Muscle of leg (tissue), 11 donors: ENCODE data around the gene DENND4B. TPM values are rescaled to one million over a fixed set of nuclear protein-coding genes. Genes with fewer than 3 reads are reported as not detected.

Experiments used
- DNase-seq: peaks from one replicate; pipeline ENCODE4 v3.0.0; 2013
- H3K27ac ChIP-seq: one replicate; pipeline ENCODE4 v1.5.1; 2013; ENCODE audit warnings: mild to moderate bottlenecking, low read length, control low read depth
- H3K27me3 ChIP-seq: one replicate; pipeline ENCODE4 v1.6.1; 2013; ENCODE audit warnings: low read length; ENCODE audit not compliant: control insufficient read depth, insufficient read depth
- H3K36me3 ChIP-seq: one replicate; pipeline ENCODE4 v1.6.1; 2013; ENCODE audit warnings: low read length; ENCODE audit not compliant: control insufficient read depth, insufficient read depth
- H3K4me1 ChIP-seq: one replicate; pipeline ENCODE4 v1.6.1; 2013; ENCODE audit warnings: low read length; ENCODE audit not compliant: control insufficient read depth, insufficient read depth
- H3K4me3 ChIP-seq: one replicate; pipeline ENCODE4 v1.5.1; 2013; ENCODE audit warnings: low read length, control low read depth
- H3K9me3 ChIP-seq: replicated peaks from 2 replicates; pipeline ENCODE4 v1.6.1; 2013; ENCODE audit warnings: low read depth, low read length; ENCODE audit not compliant: control insufficient read depth
- WGBS: methylation state at CpG from one replicate; pipeline ENCODE4 v1.1.5; 2013; ENCODE audit warnings: missing lambda C conversion rate; ENCODE audit not compliant: insufficient coverage; 5-methylcytosine and 5-hydroxymethylcytosine counted together
- polyA plus RNA-seq, 8 donors: library from polyadenylated mRNA; unstranded; fragments of 120-200 nt; gene quantifications; one replicate each; pipeline versions ENCODE4 v1.2.1 to v1.2.3, GENCODE V29; 2013; ENCODE audit warnings: inconsistent platforms in 1 of 8, low replicate concordance in 1 of 8; ENCODE audit not compliant: insufficient read length in 8 of 8, insufficient read depth in 1 of 8
- total RNA-seq: library from RNA; stranded (reverse); fragments of 120-200 nt; gene quantifications from one replicate; pipeline ENCODE4 v1.2.4, GENCODE V29; 2013

DENND4B gene
- total and polyA plus RNA-seq, 9 donors: 11.8 to 35.7 (median 28.1) TPM

DNA sequence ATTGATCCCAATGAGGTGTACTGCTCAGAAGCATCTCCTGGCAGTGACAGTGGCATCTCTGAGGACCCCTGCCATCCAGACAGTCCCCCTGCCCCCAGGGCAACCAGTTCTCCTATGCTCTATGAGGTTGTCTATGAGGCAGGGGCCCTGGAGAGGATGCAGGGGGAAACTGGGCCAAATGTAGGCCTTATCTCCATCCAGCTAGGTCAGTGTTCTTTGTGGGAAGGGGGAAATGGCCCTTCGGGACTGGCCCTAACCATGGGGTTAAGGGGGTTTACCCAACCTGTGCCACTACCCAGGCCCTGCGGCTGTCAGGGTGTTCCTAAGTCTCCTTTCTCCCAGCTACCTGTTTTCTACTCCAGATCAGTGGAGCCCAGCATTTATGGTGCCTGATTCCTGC, 22.5 kb upstream of the DENND4B start:
- Histone ChIP-seq H3K27me3 (no peaks in the 10 kb centered on the region), H3K36me3 (peaks cover 17% of the 10 kb centered on the region), H3K27ac (peak overlapping the region; percentile 99), H3K9me3 (no peaks in the 10 kb centered on the region), H3K4me1 (peaks cover 28% of the 10 kb centered on the region), H3K4me3 (no peak overlapping the region)
- no peak for DNase-seq
- 100% methylated on average over 2 of the region's 2 CpGs for WGBS

DNA sequence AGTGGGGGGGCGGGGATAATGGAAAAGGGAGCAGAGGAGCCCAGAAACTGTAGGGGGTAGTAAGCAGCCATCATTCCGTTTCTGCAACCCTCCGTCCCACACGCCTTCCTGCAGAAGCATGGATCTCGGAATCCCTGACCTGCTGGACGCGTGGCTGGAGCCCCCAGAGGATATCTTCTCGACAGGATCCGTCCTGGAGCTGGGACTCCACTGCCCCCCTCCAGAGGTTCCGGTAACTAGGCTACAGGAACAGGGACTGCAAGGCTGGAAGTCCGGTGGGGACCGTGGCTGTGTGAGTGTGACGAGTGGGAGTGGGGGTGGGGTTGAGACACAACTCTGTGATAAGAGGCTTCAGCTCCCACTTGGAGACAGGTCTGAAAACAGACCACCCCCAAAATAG, 21.9 kb upstream of the DENND4B start:
- Histone ChIP-seq H3K4me1 (peaks cover 30% of the 10 kb centered on the region), H3K36me3 (peaks cover 11% of the 10 kb centered on the region), H3K27ac (peak overlapping the region; percentile 99), H3K27me3 (no peaks in the 10 kb centered on the region), H3K4me3 (peak overlapping the region; percentile 73), H3K9me3 (no peaks in the 10 kb centered on the region)
- DNase-seq: no peak
- WGBS: 17% methylated on average over 9 of the region's 13 CpGs

DNA sequence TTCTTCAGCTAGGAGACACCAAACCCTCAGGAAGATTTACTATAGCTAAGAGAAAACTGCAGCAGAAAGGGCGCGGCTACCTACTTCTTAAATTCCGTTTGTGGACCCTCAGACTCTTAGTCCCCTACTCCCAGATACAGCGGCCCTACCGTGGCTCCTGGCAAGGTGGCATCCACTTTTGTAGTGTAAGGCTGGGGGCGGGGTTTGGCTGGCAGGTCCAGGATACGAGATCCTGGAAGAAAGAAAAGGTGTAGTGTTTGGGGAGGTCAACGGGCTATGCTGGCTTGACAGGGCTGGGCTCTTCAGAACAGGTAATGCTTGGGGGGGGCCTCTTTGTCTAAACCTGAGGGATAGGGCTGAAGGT, 21.5 kb upstream of the DENND4B start:
- Histone ChIP-seq H3K27ac (peak overlapping the region; percentile 99), H3K36me3 (peaks cover 7% of the 10 kb centered on the region), H3K4me1 (peaks cover 30% of the 10 kb centered on the region), H3K9me3 (no peaks in the 10 kb centered on the region), H3K27me3 (no peaks in the 10 kb centered on the region), H3K4me3 (peak overlapping the region; percentile 73)
- 0% methylated on average over 5 of the region's 8 CpGs for WGBS
- no peak for DNase-seq

DNA sequence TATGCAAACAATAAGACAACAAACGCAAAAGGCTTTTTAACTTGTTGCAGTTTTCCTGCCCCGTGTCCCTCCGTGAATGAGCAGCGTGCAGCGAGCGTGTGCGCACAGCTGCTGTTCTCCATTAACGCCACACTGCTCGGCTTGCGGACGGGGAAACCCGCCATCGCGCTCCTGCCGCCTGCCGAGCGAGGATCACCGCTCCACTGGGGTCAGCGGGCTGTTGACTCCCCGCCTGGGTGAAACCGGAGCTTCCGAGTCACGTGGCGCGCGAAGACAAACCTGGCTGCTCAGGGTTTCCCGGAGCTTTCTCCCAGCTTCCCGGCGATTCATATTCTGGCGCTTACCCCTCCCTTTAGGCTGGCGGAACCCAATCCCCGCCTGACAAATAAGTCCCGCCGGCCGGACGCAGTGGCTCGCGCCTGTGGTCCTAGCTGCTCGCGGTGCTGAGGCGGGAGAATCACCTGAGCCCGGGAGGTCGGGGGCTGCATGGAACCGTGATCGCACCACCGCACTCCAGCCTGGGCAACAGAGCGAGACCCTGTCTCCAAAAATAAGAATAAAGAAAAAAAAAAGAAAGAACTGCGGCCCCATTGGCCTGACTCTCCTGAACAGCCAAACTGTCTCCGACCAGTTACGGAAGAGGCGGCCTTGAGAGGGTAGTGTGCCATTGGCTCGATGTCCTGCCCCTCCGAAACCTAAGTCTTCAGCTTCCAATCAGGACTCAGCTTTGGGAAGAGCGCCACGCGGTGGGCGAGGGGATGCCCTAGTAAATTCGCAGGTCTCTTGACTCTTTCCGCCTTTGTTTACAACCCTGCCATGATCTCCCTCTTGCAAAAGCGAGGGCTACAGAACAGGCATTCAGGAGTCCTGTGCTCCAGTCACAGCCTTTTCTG, 20.8 kb upstream of the DENND4B start, which contains the start of gene CREB3L4:
Gene CREB3L4, plus strand, starts transcription at position 796 of the 893 bp plus-strand sequence. CDS start 624 bp downstream, outside the sequence.
- Histone ChIP-seq H3K27ac (peak within 1 kb of the TSS; percentile 99), H3K4me1 (peaks cover 36% of the 10 kb centered on the region), H3K4me3 (peak within 1 kb of the TSS; percentile 73), H3K27me3 (no peaks in the 10 kb centered on the region), H3K9me3 (no peaks in the 10 kb centered on the region), H3K36me3 (peaks cover 3% of the 10 kb centered on the region)
- under 1% methylated on average over 59 of the region's 60 CpGs for WGBS
- DNase-seq: peak; percentile 99

DNA sequence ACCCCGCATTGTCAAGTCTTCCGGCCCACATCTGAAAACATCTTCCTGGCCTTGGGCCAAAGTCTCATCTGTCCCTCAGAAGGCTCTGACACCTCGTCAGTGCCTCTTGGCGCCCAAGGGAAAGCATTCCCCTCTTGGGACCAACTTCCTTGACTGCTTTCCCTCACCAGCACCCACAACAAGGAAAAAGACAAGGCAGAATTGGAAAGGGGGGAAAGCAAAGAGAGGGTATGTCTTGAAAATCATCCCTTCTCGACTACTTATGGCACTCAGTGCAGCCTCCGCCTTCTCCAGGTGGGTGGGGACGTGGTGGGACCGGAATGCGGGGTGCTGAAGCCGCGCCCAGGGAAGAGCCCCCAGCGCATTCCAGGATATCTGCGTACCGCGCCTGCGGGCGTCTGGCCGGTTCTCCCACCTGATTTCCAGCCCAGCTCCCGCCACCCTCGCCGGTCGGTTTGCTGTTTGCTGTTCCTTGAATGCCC, 17.4 kb upstream of the DENND4B start:
- H3K4me1 ChIP-seq: peaks cover 52% of the 10 kb centered on the region
- WGBS: 1% methylated on average over 18 of the region's 22 CpGs
- peak overlapping the region; percentile 87 for H3K27ac ChIP-seq
- no peaks in the 10 kb centered on the region for H3K9me3 ChIP-seq
- no peaks in the 10 kb centered on the region for H3K27me3 ChIP-seq
- H3K36me3 ChIP-seq: peaks cover 21% of the 10 kb centered on the region
- peak overlapping the region; percentile 76 for H3K4me3 ChIP-seq
- no peak for DNase-seq

DNA sequence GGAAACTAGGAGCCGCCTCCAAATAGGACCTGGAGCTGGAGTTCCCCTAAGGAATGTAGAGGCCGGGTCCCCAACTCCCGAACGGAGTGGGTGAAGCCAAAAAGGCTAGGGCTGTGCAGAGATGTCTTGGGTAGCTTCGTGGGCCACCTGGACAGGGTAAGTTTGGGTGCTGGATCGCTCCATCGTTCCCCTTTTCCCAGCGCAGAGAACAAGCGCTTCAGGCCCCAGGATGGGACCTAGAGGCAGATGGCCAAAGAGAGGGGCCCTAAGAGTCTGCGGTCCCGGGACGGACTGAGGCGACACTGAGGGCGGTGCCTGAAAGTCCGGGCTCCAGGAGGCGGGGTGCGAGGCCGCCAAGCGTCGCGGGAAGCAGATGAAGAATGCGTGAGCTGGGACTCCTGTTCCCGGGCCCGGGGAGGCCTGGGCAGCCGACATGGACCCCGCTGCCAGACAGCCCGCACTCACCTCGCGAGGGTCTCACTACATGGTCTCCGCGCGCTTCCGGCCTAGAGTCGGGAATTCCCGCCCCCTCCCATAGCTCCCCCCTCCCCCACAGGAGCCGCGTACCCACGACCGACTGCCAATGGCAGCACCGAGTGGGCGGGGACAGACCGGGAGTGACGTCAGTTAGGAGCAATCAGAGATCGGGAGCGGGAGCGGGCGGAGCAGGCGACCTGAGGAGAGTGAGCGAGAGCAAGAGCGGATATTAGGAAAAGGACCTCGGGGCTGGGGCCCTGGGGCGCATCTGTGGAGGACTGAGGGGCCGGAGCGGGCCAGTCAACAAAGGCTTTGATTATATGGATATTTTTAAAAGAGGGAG, 16.7 kb upstream of the DENND4B start, which contains the start of gene SLC39A1:
Gene SLC39A1, minus strand, starts transcription at position 508 of the 820 bp plus-strand sequence. CDS start 822 bp downstream, outside the sequence.
- WGBS: 1% methylated on average over 39 of the region's 54 CpGs
- Histone ChIP-seq H3K4me3 (peak within 1 kb of the TSS; percentile 76), H3K36me3 (peaks cover 21% of the 10 kb centered on the region), H3K4me1 (peaks cover 48% of the 10 kb centered on the region), H3K9me3 (no peaks in the 10 kb centered on the region), H3K27ac (peak within 1 kb of the TSS; percentile 87), H3K27me3 (no peaks in the 10 kb centered on the region)
- DNase-seq: peak; percentile 99

DNA sequence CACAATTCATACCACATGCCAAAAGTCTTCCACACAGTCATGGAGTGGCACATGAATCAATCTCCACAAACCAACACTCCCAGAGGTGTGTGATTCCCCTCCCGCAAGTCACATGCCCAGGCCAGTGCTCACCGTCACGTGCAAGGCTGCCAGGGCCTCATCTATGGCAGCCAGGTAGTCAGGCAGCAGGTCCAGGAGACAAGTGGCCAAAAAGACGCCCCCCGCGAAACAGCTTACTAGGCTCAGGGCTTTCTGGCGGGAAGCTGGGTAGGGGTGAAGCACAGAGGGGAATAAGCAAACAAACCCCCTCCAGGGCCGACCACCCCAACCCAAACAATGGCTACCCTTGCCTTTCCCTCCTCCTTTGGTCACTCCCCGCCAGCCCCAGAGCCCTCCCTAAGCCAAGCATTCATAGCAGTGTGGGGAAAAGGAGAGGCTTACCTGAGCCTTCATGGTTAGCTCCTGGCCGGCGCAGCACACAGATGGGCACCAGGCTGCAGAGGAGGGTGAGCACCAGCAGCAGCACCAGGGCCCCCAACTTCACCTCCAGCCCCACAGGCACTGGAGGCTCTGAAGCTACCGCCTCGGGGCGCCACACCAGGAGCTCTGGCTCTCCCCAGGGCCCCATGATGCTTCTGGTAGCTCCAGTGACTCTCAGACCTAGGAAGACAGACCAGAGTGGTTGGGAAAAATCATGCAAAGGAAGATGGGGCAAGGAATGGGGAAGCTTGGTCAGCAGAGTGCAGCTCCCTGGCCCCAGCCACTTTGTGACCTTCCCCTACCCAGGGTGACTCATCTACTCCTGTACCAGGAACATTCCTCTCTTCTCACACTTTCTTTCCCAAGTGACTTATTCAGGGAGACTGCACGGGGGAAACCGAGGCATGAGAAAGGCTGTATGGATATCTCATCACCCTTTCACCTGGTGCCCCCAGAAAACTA, 15.8 kb upstream of the DENND4B start:
- peak; percentile 42 for DNase-seq
- Histone ChIP-seq H3K9me3 (no peaks in the 10 kb centered on the region), H3K27ac (peak overlapping the region; percentile 87), H3K27me3 (no peaks in the 10 kb centered on the region), H3K36me3 (peaks cover 21% of the 10 kb centered on the region), H3K4me3 (peak overlapping the region; percentile 76), H3K4me1 (peaks cover 46% of the 10 kb centered on the region)
- WGBS: 25% methylated on average over 4 of the region's 16 CpGs

DNA sequence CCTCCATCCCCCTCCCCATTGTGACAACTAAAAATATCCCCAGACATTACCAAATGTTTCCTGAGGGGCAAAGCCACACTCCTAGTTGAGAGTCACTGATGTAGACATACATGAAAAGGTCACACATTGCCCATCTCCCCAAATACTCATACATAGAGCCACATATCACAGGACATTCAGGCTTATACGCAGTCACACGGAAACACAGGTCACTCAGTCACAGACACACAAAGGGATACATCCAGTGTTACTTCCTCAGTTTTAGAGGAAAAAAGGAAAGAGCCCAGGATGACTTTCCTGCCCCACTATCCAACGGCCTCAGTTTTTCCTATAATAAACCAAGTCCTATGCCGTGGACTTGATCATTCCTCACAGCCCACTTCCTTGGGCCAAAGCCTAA, 14.9 kb upstream of the DENND4B start:
- Histone ChIP-seq H3K27ac (no peak overlapping the region), H3K27me3 (no peaks in the 10 kb centered on the region), H3K4me3 (no peak overlapping the region), H3K36me3 (peaks cover 21% of the 10 kb centered on the region), H3K9me3 (no peaks in the 10 kb centered on the region), H3K4me1 (peaks cover 53% of the 10 kb centered on the region)
- no peak for DNase-seq
- WGBS: no CpG with 5 or more reads among the region's 4 CpGs

DNA sequence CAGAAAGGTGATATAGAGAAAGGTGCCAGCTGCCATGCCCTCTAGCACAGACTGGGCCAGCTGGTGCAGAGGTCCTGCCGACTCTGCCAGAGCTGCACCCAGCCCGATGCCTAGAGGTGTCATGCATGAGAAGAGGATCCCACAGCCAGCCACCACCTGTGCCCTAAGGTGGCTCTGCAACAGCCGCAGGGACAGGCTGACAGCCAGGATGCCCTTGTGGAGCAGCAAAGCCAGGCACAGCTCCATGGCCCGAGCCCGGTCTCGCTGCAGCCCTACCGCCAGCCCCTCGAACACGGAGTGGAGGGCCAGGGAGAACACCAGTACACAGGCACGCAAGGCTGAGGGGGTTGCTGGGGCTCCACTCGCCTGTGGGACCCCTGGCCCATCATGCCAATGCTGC, 13.7 kb upstream of the DENND4B start:
- H3K4me1 ChIP-seq: peaks cover 48% of the 10 kb centered on the region

More for the DNA sequence above, 13.7 kb upstream of the DENND4B start:
- H3K9me3 ChIP-seq: no peaks in the 10 kb centered on the region
- no peak overlapping the region for H3K27ac ChIP-seq
- H3K27me3 ChIP-seq: no peaks in the 10 kb centered on the region
- WGBS: 94% methylated on average over 11 of the region's 11 CpGs
- peaks cover 21% of the 10 kb centered on the region for H3K36me3 ChIP-seq
- no peak for DNase-seq
- H3K4me3 ChIP-seq: no peak overlapping the region
